GM23338 (cell line): ENCODE measurements around the gene MYDGF.

ENCODE experiments used
- CTCF ChIP-seq, 2 experiments: fragments of 200-600 bp in 1 of 2; sonication (generic) in 1 of 2; conservative IDR thresholded peaks; 2 replicates each; pipeline versions ENCODE4 v1.5.1 to v1.6.1; 2016 to 2017; ENCODE audit warnings: antibody characterized with exemption in 2 of 2, low read depth in 2 of 2, mild to moderate bottlenecking in 2 of 2, moderate library complexity in 1 of 2
- EZH2 ChIP-seq: fragments of 200-600 bp; sonication (generic); IDR thresholded peaks from one replicate; pipeline ENCODE4 v1.8.0; 2017; ENCODE audit warnings: antibody characterized with exemption, mild to moderate bottlenecking, low read depth; ENCODE audit not compliant: unreplicated experiment
- EZH2phosphoT487 ChIP-seq: fragments of 200-600 bp; sonication (generic); IDR thresholded peaks from one replicate; pipeline ENCODE4 v1.8.1; 2018; ENCODE audit warnings: antibody characterized with exemption; ENCODE audit not compliant: unreplicated experiment
- POLR2AphosphoS5 ChIP-seq: IDR thresholded peaks from 2 replicates; pipeline ENCODE4 v1.6.1; 2016; ENCODE audit warnings: antibody characterized with exemption, low read depth
- REST ChIP-seq: IDR thresholded peaks from one replicate; pipeline ENCODE4 v1.6.1; 2018; ENCODE audit warnings: antibody characterized with exemption; ENCODE audit not compliant: unreplicated experiment

DNA sequence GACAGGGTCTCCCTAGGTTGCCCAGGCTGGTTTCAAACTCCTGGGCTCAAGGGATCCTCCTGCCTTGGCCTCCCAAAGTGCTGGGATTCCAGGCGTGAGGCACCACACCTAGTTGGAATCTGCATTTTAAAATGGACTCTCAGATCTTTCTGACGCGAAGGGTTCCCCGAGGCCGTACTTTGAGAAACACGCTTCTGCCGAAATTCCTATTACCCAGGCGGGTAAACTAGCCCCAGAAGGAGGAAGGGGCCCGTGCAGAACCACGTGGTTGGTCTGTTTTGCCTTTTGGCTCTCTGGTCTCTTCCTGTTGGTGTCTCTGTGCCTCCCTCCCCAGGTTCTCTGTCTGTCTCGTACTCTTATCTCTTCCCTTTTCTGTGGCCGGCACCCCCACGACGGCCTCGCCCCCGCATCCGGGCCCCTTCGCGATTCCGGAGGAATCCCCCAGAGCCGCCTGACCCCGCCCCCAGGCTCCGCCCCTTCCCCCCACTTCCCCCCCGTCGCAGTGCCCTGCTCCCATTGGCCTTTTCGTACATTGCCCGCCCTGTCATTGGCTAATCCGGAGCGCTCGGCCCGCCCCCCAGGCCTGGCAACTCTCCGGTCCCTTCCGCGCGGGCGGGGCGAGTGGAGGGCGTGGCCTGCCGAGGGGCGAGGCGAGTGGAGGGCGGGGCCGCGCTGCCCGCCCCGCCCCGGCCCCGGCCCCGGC is 31.2 kb downstream of the MYDGF start, which contains the start of gene TNFAIP8L1:
- TF ChIP-seq CTCF (conservative IDR thresholded peaks at IDR 0.05; ENCODE audit: low read depth in 2 of 2): no peak
- peak; percentile 27; the same call in 1 of the 2 replicates for TF ChIP-seq POLR2AphosphoS5
- TF ChIP-seq REST: no peak
- no peak for TF ChIP-seq EZH2phosphoT487
- TF ChIP-seq EZH2: no peak
